Sciatic nerve (tissue), 2 donors: ENCODE data around the gene TMPRSS7. TPM values are rescaled to one million over a fixed set of nuclear protein-coding genes. Genes with fewer than 3 reads are reported as not detected.

ENCODE experiments used
- ATAC-seq: fragments of 200-7000 bp; cut with Tn5 transposase; one replicate; pipeline ENCODE4 v1.9.1; 2020; ENCODE audit warnings: mild to moderate bottlenecking, moderate library complexity
- DNase-seq: peaks from one replicate; pipeline ENCODE4 v3.0.0-alpha.2; 2020; ENCODE audit warnings: low spot score
- intact Hi-C: fragments of 100-400 bp; cut with DNase I; formaldehyde crosslinking; loops from one replicate; pipeline ENCODE4 v1.14.2; 2022
- total RNA-seq: library from RNA; stranded (reverse); fragmentation: NEBNext Ultra II Directional; extraction: Animal tissue kit (Norgen Biotek cat#: 25700); gene quantifications from one replicate; pipeline ENCODE4 v1.2.1, GENCODE V29; 2021
- donor health status: DM: no; HTN: no; CAD: no.
- donor health status: DM: no; HTN: no; CAD: no.

Gene TMPRSS7
- total RNA-seq: not detected

GRCh38 chr3:112034436-112034835, at the start of gene TMPRSS7:
Gene TMPRSS7, plus strand, starts transcription at chr3:112034736. Its CDS starts 110 bp downstream, at chr3:112034846.
- intact Hi-C loops: no loop called here

GRCh38 chr3:111986800-111987199, 47.7 kb upstream of the TMPRSS7 start:
- no peak for DNase-seq
- intact Hi-C loops: no loop called here

More at GRCh38 chr3:112034436-112034835, at the start of gene TMPRSS7:
- no peak for DNase-seq
- ATAC-seq: no peak

GRCh38 chr3:111989061-111989678, 45.4 kb upstream of the TMPRSS7 start:
- no peak for DNase-seq
- intact Hi-C loops: no loop called here
- peak; percentile 88 for ATAC-seq

More at GRCh38 chr3:111986800-111987199, 47.7 kb upstream of the TMPRSS7 start:
- ATAC-seq: no peak

- ATAC-seq: no peak
- DNase-seq: no peak
- intact Hi-C loops: no loop called here
These were observed 41.5 kb upstream of the TMPRSS7 start for GRCh38 chr3:111993038-111993437.

- ATAC-seq: peak; percentile 70
- no peak for DNase-seq
- intact Hi-C loops: no loop called here
These were observed 35.7 kb upstream of the TMPRSS7 start, which contains the start of gene TAGLN3 for GRCh38 chr3:111998636-111999483. Gene TAGLN3, plus strand, starts transcription at chr3:111998922. Its CDS starts 501 bp downstream, at chr3:111999423.

GRCh38 chr3:111999484-112000324, 34.8 kb upstream of the TMPRSS7 start:
- ATAC-seq: peak; percentile 20
- intact Hi-C loops: no loop called here

GRCh38 chr3:112000367-112000771, 34.2 kb upstream of the TMPRSS7 start:
- DNase-seq (no peak), ATAC-seq (no peak)
- intact Hi-C loops: no loop called here

More at GRCh38 chr3:111999484-112000324, 34.8 kb upstream of the TMPRSS7 start:
- no peak for DNase-seq

- intact Hi-C loops: no loop called here
- DNase-seq (no peak), ATAC-seq (no peak)
These were observed 33.6 kb upstream of the TMPRSS7 start for GRCh38 chr3:112000966-112001365.

- no peak for ATAC-seq
- intact Hi-C loops: no loop called here
- no peak for DNase-seq
These were observed 33.0 kb upstream of the TMPRSS7 start for GRCh38 chr3:112001526-112001925.

- intact Hi-C loops: no loop called here
- DNase-seq: no peak
- no peak for ATAC-seq
These were observed 32.2 kb upstream of the TMPRSS7 start for GRCh38 chr3:112002096-112002971.

- DNase-seq (no peak), ATAC-seq (no peak)
These were observed 31.0 kb upstream of the TMPRSS7 start for GRCh38 chr3:112003321-112004080.

GRCh38 chr3:112004187-112004586, 30.3 kb upstream of the TMPRSS7 start:
- ATAC-seq: no peak
- intact Hi-C loops: no loop called here
- no peak for DNase-seq

More at GRCh38 chr3:112003321-112004080, 31.0 kb upstream of the TMPRSS7 start:
- intact Hi-C loops: no loop called here

GRCh38 chr3:112004669-112005068, 29.9 kb upstream of the TMPRSS7 start:
- DNase-seq (no peak), ATAC-seq (no peak)
- intact Hi-C loops: no loop called here

GRCh38 chr3:112005091-112005672, 29.4 kb upstream of the TMPRSS7 start:
- intact Hi-C loops: no loop called here
- DNase-seq: no peak
- ATAC-seq: no peak

- ATAC-seq: peak; percentile 87
- intact Hi-C loops: no loop called here
- DNase-seq: no peak
These were observed 26.9 kb upstream of the TMPRSS7 start for GRCh38 chr3:112007633-112008032.

GRCh38 chr3:112009670-112010069, 24.9 kb upstream of the TMPRSS7 start:
- DNase-seq (no peak), ATAC-seq (no peak)
- intact Hi-C loops: no loop called here

- DNase-seq: no peak
- ATAC-seq: peak; percentile 12
- intact Hi-C loops: no loop called here
These were observed 23.9 kb upstream of the TMPRSS7 start for GRCh38 chr3:112010636-112011035.
